ENCODE measurements around the gene SSC4D.

Gene SSC4D

DNA sequence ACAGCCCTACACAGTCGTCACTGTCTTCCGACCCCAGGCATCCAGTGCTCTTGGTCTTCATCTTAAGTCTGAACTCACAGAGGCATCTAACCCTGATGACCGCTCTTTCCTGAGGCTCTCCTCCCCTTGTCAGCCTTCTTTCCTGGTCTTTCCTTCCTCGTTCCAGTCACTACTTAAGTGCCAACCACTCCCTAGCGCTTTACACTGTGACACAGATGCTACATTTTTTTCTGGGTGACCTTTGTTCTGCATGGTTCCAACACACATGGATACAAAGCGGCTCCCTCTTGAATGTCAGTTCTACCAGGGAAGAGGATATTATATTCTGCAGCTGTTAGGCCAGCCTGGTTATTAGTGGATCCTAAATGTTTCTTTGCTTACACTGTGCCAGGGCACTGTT is 63.4 kb downstream of the SSC4D start:
- no peaks in the 10 kb centered on the region for H3K4me1 ChIP-seq (ENCODE audit: control insufficient read depth, low read length)
- H3F3A ChIP-seq (ENCODE audit: control insufficient read depth, insufficient read depth) = peaks cover 2% of the 10 kb centered on the region
- no peaks in the 10 kb centered on the region for H3K9me2 ChIP-seq (replicated peaks; ENCODE audit: control insufficient read depth, low read length)
- no peak for TF ChIP-seq EZH2phosphoT487 (IDR thresholded peaks at IDR 0.05; ENCODE audit: borderline replicate concordance, low read length)
- TF ChIP-seq CTCF (IDR thresholded peaks at IDR 0.05; ENCODE audit: low read depth, low read length, poor library complexity, severe bottlenecking) = no peak
- H3K27ac ChIP-seq (ENCODE audit: low read depth, low read length) = no peak overlapping the region
- H3K79me2 ChIP-seq (ENCODE audit: control insufficient read depth, low read length) = peaks cover 100% of the 10 kb centered on the region
- no peaks in the 10 kb centered on the region for H3K9me3 ChIP-seq (ENCODE audit: control insufficient read depth, insufficient read depth, low read length)
- peaks cover 97% of the 10 kb centered on the region for H3K36me3 ChIP-seq (ENCODE audit: control insufficient read depth, low read length)
- H4K20me1 ChIP-seq (ENCODE audit: control insufficient read depth, insufficient read depth, low read depth, low read length) = peaks cover 53% of the 10 kb centered on the region
- H3K4me3 ChIP-seq (ENCODE audit: low read length) = no peak overlapping the region
- no peak overlapping the region for H3K4me2 ChIP-seq (ENCODE audit: low read length)
- no peaks in the 10 kb centered on the region for H3K27me3 ChIP-seq (ENCODE audit: control insufficient read depth, low read length)

- Histone ChIP-seq H3K9me3 (ENCODE audit: control insufficient read depth, insufficient read depth, low read length) (no peaks in the 10 kb centered on the region), H3K4me3 (ENCODE audit: low read length) (no peak overlapping the region), H3K36me3 (ENCODE audit: control insufficient read depth, low read length) (peaks cover 95% of the 10 kb centered on the region), H3K4me2 (ENCODE audit: low read length) (no peak overlapping the region), H3K9me2 (replicated peaks; ENCODE audit: control insufficient read depth, low read length) (no peaks in the 10 kb centered on the region), H3K4me1 (ENCODE audit: control insufficient read depth, low read length) (no peaks in the 10 kb centered on the region), H3K79me2 (ENCODE audit: control insufficient read depth, low read length) (peaks cover 100% of the 10 kb centered on the region), H3K27ac (ENCODE audit: low read depth, low read length) (no peak overlapping the region), H3F3A (ENCODE audit: control insufficient read depth, insufficient read depth) (peaks cover 6% of the 10 kb centered on the region), H4K20me1 (ENCODE audit: control insufficient read depth, insufficient read depth, low read depth, low read length) (peaks cover 51% of the 10 kb centered on the region), H3K27me3 (ENCODE audit: control insufficient read depth, low read length) (no peaks in the 10 kb centered on the region)
- TF ChIP-seq CTCF (IDR thresholded peaks at IDR 0.05; ENCODE audit: low read depth, low read length, poor library complexity, severe bottlenecking) = no peak
These were observed 65.6 kb downstream of the SSC4D start for GRCh38 chr7:76343931-76344321.

DNA sequence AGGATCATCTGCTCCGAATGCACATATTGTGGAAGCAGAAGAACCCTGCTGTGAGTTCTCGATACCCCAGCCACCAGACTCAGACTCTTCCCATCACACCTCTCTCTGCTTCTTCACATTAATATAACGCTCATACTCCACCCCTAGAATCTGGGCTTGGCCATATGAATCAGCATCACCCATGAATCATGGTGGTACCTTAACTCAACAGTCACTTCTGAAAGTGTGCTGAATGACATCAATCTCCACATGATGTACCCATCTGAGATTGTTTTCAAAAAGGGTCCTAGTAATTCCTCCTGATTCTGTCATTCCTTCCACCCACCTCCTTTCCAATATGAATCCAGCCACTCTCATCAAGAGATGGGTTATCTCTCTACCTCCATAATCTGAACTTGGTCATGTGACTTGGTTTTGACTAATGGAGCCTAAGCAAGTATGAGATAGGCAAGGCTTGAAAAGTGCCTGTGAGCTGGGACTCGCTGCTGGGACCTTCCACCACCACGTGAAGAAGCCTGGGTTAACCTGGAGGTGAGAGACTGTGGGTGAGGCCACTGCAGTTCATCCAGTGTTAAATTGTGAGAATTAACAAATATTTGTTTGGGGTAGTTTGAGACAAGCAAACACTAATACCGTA is 66.1 kb downstream of the SSC4D start:
- H3K9me2 ChIP-seq (replicated peaks; ENCODE audit: control insufficient read depth, low read length) = no peaks in the 10 kb centered on the region
- H3K36me3 ChIP-seq (ENCODE audit: control insufficient read depth, low read length) = peaks cover 95% of the 10 kb centered on the region
- no peak overlapping the region for H3K27ac ChIP-seq (ENCODE audit: low read depth, low read length)
- peaks cover 53% of the 10 kb centered on the region for H4K20me1 ChIP-seq (ENCODE audit: control insufficient read depth, insufficient read depth, low read depth, low read length)
- H3F3A ChIP-seq (ENCODE audit: control insufficient read depth, insufficient read depth) = peaks cover 6% of the 10 kb centered on the region
- no peak overlapping the region for H3K4me2 ChIP-seq (ENCODE audit: low read length)
- no peak overlapping the region for H3K4me3 ChIP-seq (ENCODE audit: low read length)
- no peaks in the 10 kb centered on the region for H3K4me1 ChIP-seq (ENCODE audit: control insufficient read depth, low read length)
- no peaks in the 10 kb centered on the region for H3K9me3 ChIP-seq (ENCODE audit: control insufficient read depth, insufficient read depth, low read length)
- peaks cover 100% of the 10 kb centered on the region for H3K79me2 ChIP-seq (ENCODE audit: control insufficient read depth, low read length)
- TF ChIP-seq CTCF (IDR thresholded peaks at IDR 0.05; ENCODE audit: low read depth, low read length, poor library complexity, severe bottlenecking) (no peak), EZH2phosphoT487 (IDR thresholded peaks at IDR 0.05; ENCODE audit: borderline replicate concordance, low read length) (no peak)
- no peaks in the 10 kb centered on the region for H3K27me3 ChIP-seq (ENCODE audit: control insufficient read depth, low read length)

Measured in DOHH2 (cell line).